Measurements from ENCODE around the gene CHI3L2. TPM values are rescaled to one million over a fixed set of nuclear protein-coding genes. Genes with fewer than 3 reads are reported as not detected.

CHI3L2 gene
- total RNA-seq, 1 donor from 2014 or later: 50.3 TPM

- H3K27me3 ChIP-seq: no peaks in the 10 kb centered on the region
- no peaks in the 10 kb centered on the region for H3K9me3 ChIP-seq
- H3K4me1 ChIP-seq: peaks cover 56% of the 10 kb centered on the region
- peaks cover 54% of the 10 kb centered on the region for H3K36me3 ChIP-seq
- H3K4me3 ChIP-seq: no peak overlapping the region
- intact Hi-C loops (cut with DNase I): no loop called here
- DNase-seq: no peak
- H3K27ac ChIP-seq: peak overlapping the region; percentile 80
- peak; percentile 71 for ATAC-seq
- TF ChIP-seq CTCF (IDR thresholded peaks at IDR 0.05): no peak
Measured at GRCh38 chr1:111190931-111191451, 36.5 kb upstream of the CHI3L2 start.

- DNase-seq (no peak), ATAC-seq (no peak)
- Histone ChIP-seq H3K4me1 (peaks cover 59% of the 10 kb centered on the region), H3K27ac (peak overlapping the region; percentile 80), H3K27me3 (no peaks in the 10 kb centered on the region), H3K36me3 (peaks cover 54% of the 10 kb centered on the region), H3K9me3 (no peaks in the 10 kb centered on the region), H3K4me3 (no peak overlapping the region)
- intact Hi-C loops (cut with DNase I): no loop called here
- no peak for TF ChIP-seq CTCF (IDR thresholded peaks at IDR 0.05)
Measured at GRCh38 chr1:111191496-111191895, 36.0 kb upstream of the CHI3L2 start.

- H3K9me3 ChIP-seq: no peaks in the 10 kb centered on the region
- no peak for ATAC-seq
- no peak for TF ChIP-seq CTCF (IDR thresholded peaks at IDR 0.05)
- peaks cover 54% of the 10 kb centered on the region for H3K36me3 ChIP-seq
- no peak overlapping the region for H3K4me3 ChIP-seq
- H3K27me3 ChIP-seq: no peaks in the 10 kb centered on the region
- peaks cover 62% of the 10 kb centered on the region for H3K4me1 ChIP-seq
- H3K27ac ChIP-seq: peak overlapping the region; percentile 80
- no peak for DNase-seq
- intact Hi-C loops (cut with DNase I): no loop called here
Measured at GRCh38 chr1:111192074-111192473, 35.4 kb upstream of the CHI3L2 start.

GRCh38 chr1:111192658-111193519 is 34.6 kb upstream of the CHI3L2 start:
- H3K4me3 ChIP-seq: no peak overlapping the region
- ATAC-seq: peak; percentile 59
- TF ChIP-seq CTCF (IDR thresholded peaks at IDR 0.05): no peak
- no peaks in the 10 kb centered on the region for H3K9me3 ChIP-seq
- H3K27me3 ChIP-seq: no peaks in the 10 kb centered on the region
- DNase-seq: no peak
- peaks cover 50% of the 10 kb centered on the region for H3K36me3 ChIP-seq
- peaks cover 62% of the 10 kb centered on the region for H3K4me1 ChIP-seq
- H3K27ac ChIP-seq: peak overlapping the region; percentile 80
- intact Hi-C loops (cut with DNase I): no loop called here

GRCh38 chr1:111193712-111194480 is 33.6 kb upstream of the CHI3L2 start:
- no peak for TF ChIP-seq CTCF (IDR thresholded peaks at IDR 0.05)
- intact Hi-C loops (cut with DNase I): no loop called here
- Histone ChIP-seq H3K4me1 (peaks cover 62% of the 10 kb centered on the region), H3K36me3 (peaks cover 40% of the 10 kb centered on the region), H3K27me3 (no peaks in the 10 kb centered on the region), H3K9me3 (no peaks in the 10 kb centered on the region), H3K4me3 (no peak overlapping the region), H3K27ac (peak overlapping the region; percentile 80)
- DNase-seq (no peak), ATAC-seq (no peak)

All from upper lobe of right lung (tissue), 1 donor.